Left ventricle myocardium inferior (tissue), 1 donor: ENCODE data around the gene SRCAP. TPM values are rescaled to one million over a fixed set of nuclear protein-coding genes. Genes with fewer than 3 reads are reported as not detected.

Experiments
- DNase-seq: peaks from one replicate; pipeline ENCODE4 v3.0.0-alpha.2; 2020
- H3K27ac ChIP-seq: fragments of 200-600 bp; replicated peaks from 2 replicates; pipeline ENCODE4 v1.8.0; 2021
- H3K27me3 ChIP-seq: fragments of 200-600 bp; 2 replicates; pipeline ENCODE4 v1.8.0; 2021; ENCODE audit warnings: low read depth
- H3K36me3 ChIP-seq: fragments of 200-600 bp; 2 replicates; pipeline ENCODE4 v1.8.0; 2021
- H3K4me1 ChIP-seq: fragments of 200-600 bp; 2 replicates; pipeline ENCODE4 v1.8.0; 2021
- H3K4me3 ChIP-seq: fragments of 200-600 bp; 2 replicates; pipeline ENCODE4 v1.8.0; 2021; ENCODE audit warnings: mild to moderate bottlenecking, moderate library complexity
- H3K9me3 ChIP-seq: fragments of 200-600 bp; replicated peaks from 2 replicates; pipeline ENCODE4 v1.8.0; 2021
- intact Hi-C: fragments of 100-400 bp; cut with micrococcal nuclease; formaldehyde crosslinking; loops from one replicate; pipeline ENCODE4 v1.11.0; 2022
- total RNA-seq: library from RNA; stranded (reverse); fragmentation: NEBNext Ultra II Directional; extraction: Animal tissue kit (Norgen Biotek cat#: 25700); gene quantifications from one replicate; pipeline ENCODE4 v1.2.1, GENCODE V29; 2021
- TF ChIP-seq, protein P1 (sequence below): fragments of 200-600 bp; IDR thresholded peaks from 2 replicates; pipeline ENCODE4 v1.8.0; 2021; ENCODE audit warnings: antibody characterized with exemption, mild to moderate bottlenecking, borderline replicate concordance
- donor health status: DM: no; HTN: yes; CAD: no; lungs with severe emphysema.

SRCAP gene
- total RNA-seq, 1 donor from 2014 or later = 42.5 TPM

DNA sequence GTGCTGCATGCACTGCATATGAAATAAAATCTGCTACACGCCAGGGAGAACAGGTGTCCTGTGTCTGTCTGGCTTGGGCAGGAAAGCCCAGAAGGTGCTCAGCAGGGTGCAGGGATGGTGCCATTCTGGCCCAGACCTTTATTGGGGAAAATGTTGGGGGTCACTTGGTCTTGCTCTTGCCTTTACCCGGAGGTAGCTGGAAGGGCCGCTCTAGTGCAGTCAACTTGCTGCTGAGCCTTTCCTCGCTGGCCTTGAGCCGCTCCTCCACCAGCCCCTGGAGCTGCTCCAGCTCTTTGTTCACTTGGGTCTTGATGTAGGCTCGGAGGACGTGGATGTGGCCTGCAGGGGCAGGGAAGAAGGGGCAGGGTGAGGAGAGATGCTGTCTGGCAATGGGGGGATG lies 58.3 kb downstream of the SRCAP start:
- H3K4me3 ChIP-seq = no peak overlapping the region
- peaks cover 50% of the 10 kb centered on the region for H3K36me3 ChIP-seq
- no peak overlapping the region for H3K27ac ChIP-seq
- DNase-seq = no peak
- no peaks in the 10 kb centered on the region for H3K27me3 ChIP-seq
- H3K9me3 ChIP-seq = no peaks in the 10 kb centered on the region
- H3K4me1 ChIP-seq = peaks cover 14% of the 10 kb centered on the region
- TF ChIP-seq, protein P1, sequence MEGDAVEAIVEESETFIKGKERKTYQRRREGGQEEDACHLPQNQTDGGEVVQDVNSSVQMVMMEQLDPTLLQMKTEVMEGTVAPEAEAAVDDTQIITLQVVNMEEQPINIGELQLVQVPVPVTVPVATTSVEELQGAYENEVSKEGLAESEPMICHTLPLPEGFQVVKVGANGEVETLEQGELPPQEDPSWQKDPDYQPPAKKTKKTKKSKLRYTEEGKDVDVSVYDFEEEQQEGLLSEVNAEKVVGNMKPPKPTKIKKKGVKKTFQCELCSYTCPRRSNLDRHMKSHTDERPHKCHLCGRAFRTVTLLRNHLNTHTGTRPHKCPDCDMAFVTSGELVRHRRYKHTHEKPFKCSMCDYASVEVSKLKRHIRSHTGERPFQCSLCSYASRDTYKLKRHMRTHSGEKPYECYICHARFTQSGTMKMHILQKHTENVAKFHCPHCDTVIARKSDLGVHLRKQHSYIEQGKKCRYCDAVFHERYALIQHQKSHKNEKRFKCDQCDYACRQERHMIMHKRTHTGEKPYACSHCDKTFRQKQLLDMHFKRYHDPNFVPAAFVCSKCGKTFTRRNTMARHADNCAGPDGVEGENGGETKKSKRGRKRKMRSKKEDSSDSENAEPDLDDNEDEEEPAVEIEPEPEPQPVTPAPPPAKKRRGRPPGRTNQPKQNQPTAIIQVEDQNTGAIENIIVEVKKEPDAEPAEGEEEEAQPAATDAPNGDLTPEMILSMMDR = no peak
- intact Hi-C loops = no loop called here

GRCh38 chr16:30758988-30759491 lies 60.1 kb downstream of the SRCAP start:
- H3K36me3 ChIP-seq = peaks cover 42% of the 10 kb centered on the region
- no peak overlapping the region for H3K4me3 ChIP-seq
- DNase-seq = no peak
- intact Hi-C loops = no loop called here
- no peaks in the 10 kb centered on the region for H3K27me3 ChIP-seq
- H3K4me1 ChIP-seq = peaks cover 31% of the 10 kb centered on the region
- peak overlapping the region; percentile 20 for H3K27ac ChIP-seq
- TF ChIP-seq, protein P1 = no peak
- no peaks in the 10 kb centered on the region for H3K9me3 ChIP-seq

DNA sequence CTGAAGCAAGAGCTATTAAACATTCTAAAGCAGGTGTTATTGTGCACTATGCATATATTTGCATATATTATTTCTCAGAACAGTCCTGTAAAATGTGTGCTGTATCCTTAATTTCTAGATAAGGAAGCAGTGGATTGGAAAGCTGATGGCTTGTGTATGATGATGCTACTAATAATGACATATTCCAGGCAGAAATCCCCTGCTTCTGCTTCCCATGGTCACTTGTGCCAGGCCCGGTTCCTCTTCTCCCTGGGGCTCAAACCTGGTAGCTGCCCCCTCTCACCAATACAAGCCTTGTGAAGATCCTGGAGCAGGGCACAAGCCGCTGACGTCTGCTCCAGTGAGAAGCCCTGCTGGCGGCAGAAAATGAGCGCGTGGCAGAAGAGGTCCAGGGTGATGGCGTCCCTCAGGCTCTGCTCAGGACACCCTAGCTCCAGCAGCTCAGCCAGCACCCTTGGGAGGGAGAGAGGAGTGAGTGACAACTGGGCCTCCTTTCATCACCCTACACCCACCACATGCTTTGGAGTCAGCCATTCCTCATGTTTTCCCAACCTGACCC lies 61.1 kb downstream of the SRCAP start:
- peak; percentile 3 for DNase-seq
- Histone ChIP-seq H3K36me3 (peaks cover 43% of the 10 kb centered on the region), H3K27ac (no peak overlapping the region), H3K9me3 (no peaks in the 10 kb centered on the region), H3K27me3 (no peaks in the 10 kb centered on the region), H3K4me3 (no peak overlapping the region), H3K4me1 (peaks cover 37% of the 10 kb centered on the region)
- TF ChIP-seq, protein P1 = no peak
- intact Hi-C loops = no loop called here

DNA sequence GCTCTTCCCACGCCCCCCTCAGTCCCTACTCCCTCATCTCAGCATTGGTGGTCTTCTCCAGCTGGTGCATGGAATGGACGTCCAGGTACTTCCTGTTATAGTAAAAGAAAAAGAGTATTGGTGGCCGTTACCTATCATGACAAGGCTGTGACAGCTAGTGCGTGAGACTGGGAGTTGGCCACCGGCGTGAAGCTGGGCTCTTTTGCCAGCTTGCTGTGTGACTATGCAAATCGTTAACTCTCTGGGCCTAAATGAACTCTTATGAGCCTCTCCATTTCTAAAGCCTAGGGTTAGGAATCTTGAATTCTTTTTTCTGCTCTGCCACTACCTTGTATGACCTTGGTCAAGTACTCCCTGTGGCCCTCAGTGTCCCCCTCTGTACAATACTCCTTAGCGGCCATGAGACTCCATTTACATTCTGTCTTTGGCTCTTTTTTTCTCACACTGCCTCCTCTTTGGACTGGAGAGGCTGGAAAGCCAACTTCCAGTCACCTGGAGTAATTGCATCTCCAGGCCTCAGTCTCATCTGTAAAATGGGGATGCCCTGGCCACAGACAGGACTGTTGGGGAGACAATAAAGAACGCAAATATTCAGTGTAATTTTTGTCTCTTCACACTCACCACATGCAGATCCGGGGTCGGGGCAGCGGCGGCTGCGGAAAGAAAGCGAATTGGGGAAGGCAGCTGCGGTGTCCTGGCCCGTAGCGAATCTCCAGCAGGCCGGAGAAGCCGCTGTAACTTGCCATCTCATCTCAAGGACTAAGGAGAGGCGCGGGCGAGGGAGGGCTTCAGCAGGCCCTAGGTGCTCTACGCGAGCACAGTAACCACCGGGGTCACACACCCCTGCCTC lies 61.8 kb downstream of the SRCAP start:
- DNase-seq = no peak
- no peaks in the 10 kb centered on the region for H3K9me3 ChIP-seq
- H3K36me3 ChIP-seq = peaks cover 43% of the 10 kb centered on the region
- no peak overlapping the region for H3K27ac ChIP-seq
- H3K27me3 ChIP-seq = no peaks in the 10 kb centered on the region
- H3K4me3 ChIP-seq = peak overlapping the region; percentile 75
- intact Hi-C loops = no loop called here
- H3K4me1 ChIP-seq = peaks cover 39% of the 10 kb centered on the region
- TF ChIP-seq, protein P1 = no peak

DNA sequence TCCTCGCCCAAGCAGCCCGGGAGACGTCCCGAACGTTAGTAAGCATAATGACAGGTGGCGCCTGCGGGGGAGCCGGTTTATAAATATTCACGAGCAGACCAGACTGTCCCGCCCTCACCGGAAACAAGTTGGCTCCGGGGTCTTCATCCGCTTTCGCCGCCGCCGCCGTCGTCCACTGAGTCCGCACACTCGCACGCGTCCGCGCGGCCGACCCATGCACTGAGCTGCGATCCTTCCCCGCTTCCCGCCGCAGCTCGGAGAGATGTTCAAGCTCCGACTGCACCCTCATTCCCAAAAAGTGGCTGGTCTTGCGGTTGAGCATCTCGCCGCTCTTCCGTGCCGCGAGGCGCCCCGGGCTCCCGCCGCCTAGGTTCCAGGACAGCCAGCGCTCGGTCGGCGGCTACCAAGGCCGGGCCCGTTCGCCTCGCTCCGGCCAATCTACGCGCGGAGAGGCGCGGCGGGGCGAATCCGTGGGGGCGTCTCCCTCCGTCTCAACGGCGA lies 62.5 kb downstream of the SRCAP start:
- Histone ChIP-seq H3K4me1 (peaks cover 46% of the 10 kb centered on the region), H3K9me3 (no peaks in the 10 kb centered on the region), H3K27ac (peak overlapping the region; percentile 17), H3K36me3 (peaks cover 43% of the 10 kb centered on the region), H3K27me3 (no peaks in the 10 kb centered on the region), H3K4me3 (peak overlapping the region; percentile 75)
- TF ChIP-seq, protein P1 = no peak
- peak; percentile 18 for DNase-seq
- intact Hi-C loops = no loop called here
